Fibroblast of lung (primary cell): ENCODE measurements around the gene MYH10.

ENCODE experiments used
- CTCF ChIP-seq, 2 donors: IDR thresholded peaks in 1 of 2; conservative IDR thresholded peaks in 1 of 2; 1 replicate in 1 of 2; 2 replicates in 1 of 2; pipeline ENCODE4 v1.5.1; 2011 to 2012; ENCODE audit warnings: low read length in 2 of 2, control low read depth in 1 of 2, inconsistent platforms in 1 of 2, low read depth in 1 of 2, mild to moderate bottlenecking in 1 of 2
- EZH2 ChIP-seq: IDR thresholded peaks from 2 replicates; pipeline ENCODE4 v1.5.1; 2012; ENCODE audit warnings: low read length, control low read depth, mild to moderate bottlenecking; ENCODE audit errors: missing control alignments

GRCh38 chr17:8622191-8622590 is 8.3 kb downstream of the MYH10 start:
- TF ChIP-seq CTCF (conservative IDR thresholded peaks at IDR 0.05 in 1 of 2, IDR thresholded peaks at IDR 0.05 in 1 of 2; ENCODE audit: low read depth in 1 of 2, low read length in 2 of 2) (no peak), EZH2 (no peak)
